OCI-LY1 (cell line): ENCODE results near the gene LDLRAD3.

ENCODE experiments used
- H2AFZ ChIP-seq: fragments of 200-600 bp; sonication (generic), shearing (Covaris generic); 2 replicates; pipeline ENCODE4 v1.6.0; 2014; ENCODE audit warnings: antibody characterized with exemption, mild to moderate bottlenecking, low read length
- H3F3A ChIP-seq: fragments of 200-600 bp; sonication (generic), shearing (Covaris generic); 2 replicates; pipeline ENCODE4 v1.6.0; 2014; ENCODE audit warnings: mild to moderate bottlenecking, antibody characterized with exemption, low read length, moderate library complexity; ENCODE audit not compliant: insufficient read depth
- H3K27ac ChIP-seq: fragments of 200-600 bp; sonication (generic); 2 replicates; pipeline ENCODE4 v1.5.1; 2014; ENCODE audit warnings: low read length, mixed run types, mild to moderate bottlenecking, low read depth; ENCODE audit not compliant: poor library complexity, severe bottlenecking
- H3K27me3 ChIP-seq: fragments of 200-600 bp; sonication (generic); 2 replicates; pipeline ENCODE4 v1.6.0; 2014; ENCODE audit warnings: antibody characterized with exemption, mild to moderate bottlenecking, low read length, moderate library complexity; ENCODE audit not compliant: insufficient read depth
- H3K36me3 ChIP-seq: fragments of 200-600 bp; sonication (generic); 2 replicates; pipeline ENCODE4 v1.6.1; 2014; ENCODE audit warnings: mild to moderate bottlenecking, antibody characterized with exemption, low read length, moderate library complexity, mixed read lengths; ENCODE audit not compliant: insufficient read depth
- H3K4me1 ChIP-seq: fragments of 200-600 bp; sonication (generic); 2 replicates; pipeline ENCODE4 v1.5.1; 2014; ENCODE audit warnings: mild to moderate bottlenecking, low read length, moderate library complexity; ENCODE audit not compliant: insufficient read depth, severe bottlenecking
- H3K4me2 ChIP-seq: fragments of 200-600 bp; sonication (generic), shearing (Covaris generic); 2 replicates; pipeline ENCODE4 v1.6.1; 2014; ENCODE audit warnings: low read length
- H3K4me3 ChIP-seq: fragments of 200-600 bp; sonication (generic); 2 replicates; pipeline ENCODE4 v1.5.1; 2014; ENCODE audit warnings: low read length, low read depth, mild to moderate bottlenecking, mixed read lengths; ENCODE audit not compliant: poor library complexity, severe bottlenecking
- H3K79me2 ChIP-seq: fragments of 200-600 bp; shearing (Covaris generic); 2 replicates; pipeline ENCODE4 v1.6.1; 2016; ENCODE audit warnings: mixed run types, low read length, mixed read lengths; ENCODE audit not compliant: insufficient read depth
- H3K9ac ChIP-seq: fragments of 200-600 bp; sonication (generic), shearing (Covaris generic); 2 replicates; pipeline ENCODE4 v1.6.1; 2014; ENCODE audit warnings: mild to moderate bottlenecking, low read length, mixed read lengths
- H3K9me2 ChIP-seq: fragments of 200-600 bp; sonication (generic), shearing (Covaris generic); 2 replicates; pipeline ENCODE4 v1.6.1; 2014; ENCODE audit warnings: low read depth, mild to moderate bottlenecking, low read length, mixed read lengths
- H3K9me3 ChIP-seq: fragments of 200-600 bp; shearing (Covaris generic); 2 replicates; pipeline ENCODE4 v1.6.1; 2014; ENCODE audit warnings: low read length, mixed read lengths
- H4K20me1 ChIP-seq: fragments of 200-600 bp; sonication (generic), shearing (Covaris generic); 2 replicates; pipeline ENCODE4 v1.6.0; 2016; ENCODE audit warnings: mild to moderate bottlenecking, low read length; ENCODE audit not compliant: insufficient read depth
- EZH2 ChIP-seq: fragments of 200-600 bp; sonication (generic), shearing (Covaris generic); IDR thresholded peaks from 2 replicates; pipeline ENCODE4 v1.8.0; 2017; ENCODE audit warnings: borderline replicate concordance, mixed run types, mild to moderate bottlenecking, antibody characterized with exemption, low read length, moderate library complexity, mixed read lengths
- TF ChIP-seq, protein P1 (sequence below): fragments of 200-600 bp; sonication (generic), shearing (Covaris generic); IDR thresholded peaks from 2 replicates; pipeline ENCODE4 v1.5.1; 2017; ENCODE audit warnings: mild to moderate bottlenecking, antibody characterized with exemption, low read length, moderate library complexity, mixed read lengths

Gene LDLRAD3

DNA sequence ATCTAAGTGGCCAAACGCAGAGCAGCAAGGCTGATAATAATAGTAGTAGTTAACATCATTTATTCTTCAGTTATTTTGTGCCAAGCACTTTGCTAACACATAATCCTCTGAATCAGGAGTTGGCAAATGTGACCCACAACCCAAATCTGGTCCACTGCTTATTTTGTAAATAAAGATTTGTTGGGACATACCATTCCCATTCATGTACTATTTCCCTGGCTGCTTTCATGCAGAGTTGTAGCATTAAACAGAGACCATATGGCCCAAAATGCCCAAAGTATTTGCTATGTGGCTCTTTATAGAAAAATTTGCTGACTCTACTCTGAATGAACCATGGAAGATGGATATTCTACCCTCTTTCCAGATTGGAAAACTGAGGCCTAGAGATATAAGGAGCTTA, 295.0 kb downstream of the LDLRAD3 start:
- Histone ChIP-seq H3K9me2 (no peaks in the 10 kb centered on the region), H3K4me2 (no peak overlapping the region), H3K27me3 (no peaks in the 10 kb centered on the region), H3K79me2 (no peaks in the 10 kb centered on the region), H3K4me3 (no peak overlapping the region), H3F3A (no peaks in the 10 kb centered on the region), H2AFZ (no peak overlapping the region), H3K27ac (no peak overlapping the region), H4K20me1 (no peaks in the 10 kb centered on the region), H3K9me3 (no peaks in the 10 kb centered on the region), H3K9ac (no peak overlapping the region), H3K4me1 (no peaks in the 10 kb centered on the region), H3K36me3 (no peaks in the 10 kb centered on the region)
- TF ChIP-seq EZH2 = no peak
- TF ChIP-seq, protein P1, sequence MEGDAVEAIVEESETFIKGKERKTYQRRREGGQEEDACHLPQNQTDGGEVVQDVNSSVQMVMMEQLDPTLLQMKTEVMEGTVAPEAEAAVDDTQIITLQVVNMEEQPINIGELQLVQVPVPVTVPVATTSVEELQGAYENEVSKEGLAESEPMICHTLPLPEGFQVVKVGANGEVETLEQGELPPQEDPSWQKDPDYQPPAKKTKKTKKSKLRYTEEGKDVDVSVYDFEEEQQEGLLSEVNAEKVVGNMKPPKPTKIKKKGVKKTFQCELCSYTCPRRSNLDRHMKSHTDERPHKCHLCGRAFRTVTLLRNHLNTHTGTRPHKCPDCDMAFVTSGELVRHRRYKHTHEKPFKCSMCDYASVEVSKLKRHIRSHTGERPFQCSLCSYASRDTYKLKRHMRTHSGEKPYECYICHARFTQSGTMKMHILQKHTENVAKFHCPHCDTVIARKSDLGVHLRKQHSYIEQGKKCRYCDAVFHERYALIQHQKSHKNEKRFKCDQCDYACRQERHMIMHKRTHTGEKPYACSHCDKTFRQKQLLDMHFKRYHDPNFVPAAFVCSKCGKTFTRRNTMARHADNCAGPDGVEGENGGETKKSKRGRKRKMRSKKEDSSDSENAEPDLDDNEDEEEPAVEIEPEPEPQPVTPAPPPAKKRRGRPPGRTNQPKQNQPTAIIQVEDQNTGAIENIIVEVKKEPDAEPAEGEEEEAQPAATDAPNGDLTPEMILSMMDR = no peak

GRCh38 chr11:36239636-36240035, 295.8 kb downstream of the LDLRAD3 start:
- H3K4me1 ChIP-seq = no peaks in the 10 kb centered on the region
- no peaks in the 10 kb centered on the region for H4K20me1 ChIP-seq
- H3F3A ChIP-seq = no peaks in the 10 kb centered on the region
- H3K9me2 ChIP-seq = no peaks in the 10 kb centered on the region
- no peak overlapping the region for H3K9ac ChIP-seq
- H3K36me3 ChIP-seq = no peaks in the 10 kb centered on the region
- H3K79me2 ChIP-seq = no peaks in the 10 kb centered on the region
- no peak overlapping the region for H3K27ac ChIP-seq
- no peak overlapping the region for H2AFZ ChIP-seq
- H3K4me3 ChIP-seq = no peak overlapping the region
- H3K9me3 ChIP-seq = no peaks in the 10 kb centered on the region
- TF ChIP-seq EZH2 = no peak
- TF ChIP-seq, protein P1 = no peak
- no peaks in the 10 kb centered on the region for H3K27me3 ChIP-seq
- H3K4me2 ChIP-seq = no peak overlapping the region

- Histone ChIP-seq H4K20me1 (no peaks in the 10 kb centered on the region), H3K27me3 (no peaks in the 10 kb centered on the region), H3K27ac (no peak overlapping the region), H3K4me1 (no peaks in the 10 kb centered on the region), H3K9ac (no peak overlapping the region), H3K36me3 (no peaks in the 10 kb centered on the region), H3K4me3 (no peak overlapping the region), H3K79me2 (no peaks in the 10 kb centered on the region), H3K9me3 (no peaks in the 10 kb centered on the region), H2AFZ (no peak overlapping the region), H3K4me2 (no peak overlapping the region), H3F3A (no peaks in the 10 kb centered on the region), H3K9me2 (no peaks in the 10 kb centered on the region)
- TF ChIP-seq, protein P1 = no peak
- no peak for TF ChIP-seq EZH2
Observed at GRCh38 chr11:36240173-36240572, 296.3 kb downstream of the LDLRAD3 start.
